SK-N-SH (cell line): Measurements from ENCODE around the gene MMP14.
A peak's percentile ranks its signal among the peaks of the same experiment; 100 is the strongest.

Experiments used
- CTCF ChIP-seq: fragments of 200-600 bp; sonication (generic); IDR thresholded peaks from 2 replicates; pipeline ENCODE4 v1.6.1; 2017; ENCODE audit warnings: antibody characterized with exemption, mild to moderate bottlenecking, moderate library complexity
- FOXM1 ChIP-seq: IDR thresholded peaks from 2 replicates; pipeline ENCODE4 v1.4.0; 2012; ENCODE audit warnings: low read depth, mild to moderate bottlenecking
- GABPA ChIP-seq: IDR thresholded peaks from 2 replicates; pipeline ENCODE4 v1.4.0; 2012; ENCODE audit warnings: low read depth, mild to moderate bottlenecking
- NRF1 ChIP-seq: IDR thresholded peaks from 2 replicates; pipeline ENCODE4 v1.6.1; 2012; ENCODE audit warnings: low read depth, mild to moderate bottlenecking, low read length
- POLR2AphosphoS5 ChIP-seq: IDR thresholded peaks from 2 replicates; pipeline ENCODE4 v1.6.1; 2012; ENCODE audit warnings: low read depth, low read length
- RAD21 ChIP-seq: IDR thresholded peaks from 2 replicates; pipeline ENCODE4 v1.6.1; 2012; ENCODE audit warnings: mild to moderate bottlenecking, low read length
- REST ChIP-seq: IDR thresholded peaks from 2 replicates; pipeline ENCODE4 v1.6.1; 2012; ENCODE audit warnings: mild to moderate bottlenecking, low read depth, low read length, moderate library complexity
- RFX5 ChIP-seq: IDR thresholded peaks from 2 replicates; pipeline ENCODE4 v1.6.1; 2012; ENCODE audit warnings: mild to moderate bottlenecking, improper control_type of control experiment, low read length
- RXRA ChIP-seq: IDR thresholded peaks from 2 replicates; pipeline ENCODE4 v1.4.0; 2012; ENCODE audit warnings: low read depth, mild to moderate bottlenecking, borderline replicate concordance
- SIN3A ChIP-seq: IDR thresholded peaks from 2 replicates; pipeline ENCODE4 v1.6.1; 2012; ENCODE audit warnings: low read depth, mild to moderate bottlenecking, low read length, moderate library complexity, borderline replicate concordance
- TAF1 ChIP-seq: IDR thresholded peaks from 2 replicates; pipeline ENCODE4 v1.6.1; 2012; ENCODE audit warnings: low read depth, mild to moderate bottlenecking, low read length, moderate library complexity, borderline replicate concordance
- TEAD4 ChIP-seq: IDR thresholded peaks from 2 replicates; pipeline ENCODE4 v1.4.0; 2012; ENCODE audit warnings: mild to moderate bottlenecking, borderline replicate concordance; ENCODE audit not compliant: insufficient read depth
- USF2 ChIP-seq: fragments of 150-350 bp; IDR thresholded peaks from 2 replicates; pipeline ENCODE4 v1.6.1; 2017; ENCODE audit warnings: antibody characterized with exemption, low read length, low read depth, borderline replicate concordance
- YY1 ChIP-seq: IDR thresholded peaks from 2 replicates; pipeline ENCODE4 v1.4.0; 2012; ENCODE audit warnings: low read depth, mild to moderate bottlenecking

- peak; percentile 40 for TF ChIP-seq CTCF
- TF ChIP-seq SIN3A, result no peak
- no peak for TF ChIP-seq TAF1
- no peak for TF ChIP-seq USF2
- no peak for TF ChIP-seq REST
- no peak for TF ChIP-seq FOXM1
- no peak for TF ChIP-seq TEAD4
- TF ChIP-seq RAD21, result no peak
- TF ChIP-seq GABPA, result no peak
- TF ChIP-seq RXRA, result no peak
- no peak for TF ChIP-seq POLR2AphosphoS5
- TF ChIP-seq NRF1, result no peak
- no peak for TF ChIP-seq RFX5
- no peak for TF ChIP-seq YY1
Measured at GRCh38 chr14:22865424-22866405, 29.3 kb downstream of the MMP14 start.
